ENCODE measurements around the gene SREBF1.

GRCh38 chr17:17837966-17838962, 1.5 kb upstream of the SREBF1 start:
- no peak for TF ChIP-seq POLR2A (IDR thresholded peaks at IDR 0.05)
- no peak for TF ChIP-seq CTCF (IDR thresholded peaks at IDR 0.05)
